Mucosa of gallbladder (tissue), 1 donor: Measurements from ENCODE around the gene MCM10. TPM values are rescaled to one million over a fixed set of nuclear protein-coding genes. Genes with fewer than 3 reads are reported as not detected.

Experiments
- total RNA-seq: library from RNA; stranded (reverse); gene quantifications from one replicate; pipeline ENCODE4 v1.2.1, GENCODE V29; 2021
- donor health status: DM: no; HTN: no; CAD: no.

MCM10 gene
- total RNA-seq, 1 donor from 2014 or later, result 0.40 TPM

Other genes starting within 250 kb of the MCM10 start
- gene CCDC3, start 159.8 kb upstream of the MCM10 start, total RNA-seq, result 304 TPM
- gene OPTN, start 61.4 kb upstream of the MCM10 start, total RNA-seq, result 70.3 TPM
- gene UCMA, start 72.8 kb downstream of the MCM10 start, total RNA-seq, result not detected
- gene PHYH, start 138.5 kb downstream of the MCM10 start, total RNA-seq, result 71.2 TPM
- 35.9 TPM for gene SEPHS1, start 186.7 kb downstream of the MCM10 start, total RNA-seq